Measurements from ENCODE around the gene FAM89A. TPM values are rescaled to one million over a fixed set of nuclear protein-coding genes. Genes with fewer than 3 reads are reported as not detected.

The FAM89A gene
- total and polyA plus RNA-seq, 2 of the 13 experiments (the other 11 are each of a cell fraction or from before 2014, with no cell fraction given) = 0.35 to 0.44 TPM

DNA sequence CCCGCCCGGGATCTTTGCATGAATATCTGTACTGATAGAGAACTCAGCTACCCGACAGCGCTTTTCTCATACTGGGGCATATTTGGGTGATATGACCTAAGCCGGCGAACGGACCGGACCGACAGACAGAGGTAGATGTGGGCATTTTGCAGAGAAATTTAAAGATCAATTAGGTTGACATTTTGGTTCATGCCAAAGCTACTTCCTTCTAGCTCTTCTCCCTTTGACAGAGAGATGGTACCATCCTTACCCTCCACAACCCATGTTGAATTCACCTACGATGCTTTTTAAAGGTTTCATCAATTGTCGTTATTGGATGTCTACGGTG is 60.7 kb downstream of the FAM89A start (continued):
- TF ChIP-seq ZNF510 (CRISPR knock-in tag; IDR thresholded peaks at IDR 0.05; ENCODE audit: low read depth) = 0 out of 2 replicates have a peak, but pooled peaks have one; percentile 11

- intact Hi-C loops (cut with micrococcal nuclease; ENCODE audit: unreplicated experiment) (loop anchor here (1.0 to 10.0 kb wide), 6 partner anchors 61 to 336 kb away; partner anchors contain the start of genes AGT and COG2), in situ Hi-C loops (cut with HindIII; ENCODE audit: extremely low pct_ligation_motif_present, low pct_unique_long_range_greater_than_20kb) (no loop called here)
- Histone ChIP-seq H3K27me3 (ENCODE audit: control insufficient read depth in 1 of 2, insufficient read depth in 2 of 2, low read length in 2 of 2) (no peaks in the 10 kb centered on the region; a peak in 1 of 5 replicates), H2AFZ (ENCODE audit: low read length) (peak within 1 kb of the TSS; percentile 67), H3K9ac (ENCODE audit: insufficient read depth, low read depth, low read length) (peak within 1 kb of the TSS; percentile 77), H3K27ac (ENCODE audit: extremely low read length, insufficient read depth, low read length) (peak within 1 kb of the TSS; percentile 64), H3K36me3 (replicated peaks in 1 of 2; ENCODE audit: control insufficient read depth in 1 of 2, insufficient read depth in 2 of 2, low read length in 2 of 2) (peaks cover 0 to 1% of the 10 kb centered on the region in 2 experiments; a peak in 1 of 5 replicates), H3K9me3 (ENCODE audit: low read length) (no peaks in the 10 kb centered on the region), H3K4me1 (ENCODE audit: insufficient read depth, low read length) (peaks cover 21% of the 10 kb centered on the region), H3K79me2 (ENCODE audit: insufficient read depth, low read length) (peaks cover 9% of the 10 kb centered on the region), H3K4me3 (replicated peaks in 1 of 3; ENCODE audit: insufficient read depth in 1 of 3, low read depth in 2 of 3, low read length in 3 of 3) (peak within 1 kb of the TSS; percentile 87 to 94 (median 89)), H4K20me1 (ENCODE audit: insufficient read depth, low read length) (no peaks in the 10 kb centered on the region), H3K4me2 (ENCODE audit: low read depth, low read length) (peak within 1 kb of the TSS; percentile 81)
- peak; percentile 98 for ATAC-seq
- whole genome bisulfite sequencing (ENCODE audit: low lambda C conversion rate) = 1% methylated on average over 21 of the region's 79 CpGs
- ChIA-PET POLR2A (interaction anchor here (1.0 to 1.5 kb wide), 5 partner anchors 8 to 111 kb away, joined by 3 to 5 read pairs (median 4); partner anchors contain the start of gene C1orf198), CTCF (ENCODE audit: low intra/inter-chr PET ratio, low total read pairs) (interaction anchor here (1.8 to 1.9 kb wide), 2 partner anchors 61 to 181 kb away, joined by 9 to 11 read pairs; no protein-coding TSS in a partner anchor)
- DNase-seq (ENCODE audit: low spot score) = peak; percentile 98
- BruUV-seq (replicated peaks) = no TSS peak
- peak; percentile 93 for FAIRE-seq
- TF ChIP-seq ZNF317 (CRISPR knock-in tag; IDR thresholded peaks at IDR 0.05) (peak; percentile 73), BHLHE40 (IDR thresholded peaks at IDR 0.05; ENCODE audit: low read length) (peak; percentile 49), MEF2D (CRISPR knock-in tag; IDR thresholded peaks at IDR 0.05) (peak; percentile 71), ZNF737 (CRISPR knock-in tag; IDR thresholded peaks at IDR 0.05; ENCODE audit: borderline replicate concordance) (peak; percentile 82; the same call in 1 of the 2 replicates), KDM1A (CRISPR knock-in tag; IDR thresholded peaks at IDR 0.05) (no peak), ZNF274 (CRISPR knock-in tag; IDR thresholded peaks at IDR 0.05) (peak; percentile 81), PRDM10 (CRISPR knock-in tag; IDR thresholded peaks at IDR 0.05; ENCODE audit: low read depth) (peak; percentile 76; the same call in 1 of the 2 replicates), ZNF501 (CRISPR knock-in tag; IDR thresholded peaks at IDR 0.05) (peak; percentile 76), DR1 (CRISPR knock-in tag; IDR thresholded peaks at IDR 0.05) (peak; percentile 60; the same call in 1 of the 2 replicates), IKZF4 (CRISPR knock-in tag; IDR thresholded peaks at IDR 0.05; ENCODE audit: borderline replicate concordance, low read depth, not compliant biosample characterization) (peak; percentile 14), GATAD1 (CRISPR knock-in tag; IDR thresholded peaks at IDR 0.05) (peak; percentile 88), ZNF256 (CRISPR knock-in tag; conservative IDR thresholded peaks at IDR 0.05) (no peak)
These were observed 61.3 kb downstream of the FAM89A start, which contains the start of the genes ARV1 and TTC13 for GRCh38 chr1:230978491-230979388. ARV1 (plus strand) TSS chr1:230979094; CDS start chr1:230979106, 12 bp downstream. TTC13 (minus strand) TSS chr1:230978861; CDS start chr1:230978830, 31 bp downstream.

All from HepG2 (cell line).